Panc1 (cell line): ENCODE data around the gene TGM6. TPM values are rescaled to one million over a fixed set of nuclear protein-coding genes. Genes with fewer than 3 reads are reported as not detected.

ENCODE experiments used
- ATAC-seq: fragments of 200-7000 bp; cut with Tn5 transposase; 2 replicates; pipeline ENCODE4 v1.9.1; 2020; ENCODE audit warnings: mild to moderate bottlenecking, moderate library complexity
- BruUV-seq: library from RNA; stranded (reverse); fragments of 400-500 nt; replicated peaks from 2 replicates; lab custom pipeline; 2021; lab: Mats Ljungman, UMichigan
- CTCF ChIA-PET: fragments of 300-600 bp; sonication (Branson Sonifier 250); formaldehyde crosslinking; loops from one replicate; lab custom pipeline; 2022; ENCODE audit warnings: antibody characterized with exemption; lab: Charles Lee
- POLR2A ChIA-PET: fragments of 300-600 bp; sonication (Branson Sonifier 250); formaldehyde crosslinking; loops from one replicate; lab custom pipeline; 2022; ENCODE audit warnings: antibody characterized with exemption; lab: Charles Lee
- DNase-seq: peaks from one replicate; pipeline ENCODE4 v3.0.0-alpha.2; 2010; ENCODE audit warnings: low read depth, low spot score
- H3K27ac ChIP-seq: 2 replicates; pipeline ENCODE4 v1.5.1; 2011; ENCODE audit warnings: mild to moderate bottlenecking, low read length, inconsistent platforms
- H3K27me3 ChIP-seq: fragments of 200-500 bp; sonication (Bioruptor generic); 2 replicates; pipeline ENCODE4 v1.6.0; 2014; ENCODE audit warnings: low read length, inconsistent platforms; ENCODE audit not compliant: control insufficient read depth, insufficient read depth
- H3K36me3 ChIP-seq: fragments of 200-500 bp; sonication (Bioruptor generic); 2 replicates; pipeline ENCODE4 v1.5.1; 2014; ENCODE audit warnings: inconsistent platforms, mild to moderate bottlenecking, low read length, moderate library complexity; ENCODE audit not compliant: control insufficient read depth, insufficient read depth
- H3K4me1 ChIP-seq: 2 replicates; pipeline ENCODE4 v1.5.1; 2011; ENCODE audit warnings: inconsistent platforms, mild to moderate bottlenecking, low read length, moderate library complexity; ENCODE audit not compliant: control insufficient read depth, insufficient read depth
- H3K4me3 ChIP-seq, 2 experiments: 2 replicates each; pipeline ENCODE4 v1.5.1; 2011 to 2012; ENCODE audit warnings: low read depth in 2 of 2, low read length in 2 of 2, mild to moderate bottlenecking in 2 of 2, inconsistent platforms in 1 of 2, moderate library complexity in 1 of 2
- H3K9me3 ChIP-seq: fragments of 200-500 bp; sonication (Bioruptor generic); 2 replicates; pipeline ENCODE4 v1.5.1; 2014; ENCODE audit warnings: low read depth, mild to moderate bottlenecking, inconsistent platforms, low read length, moderate library complexity; ENCODE audit not compliant: control insufficient read depth, insufficient read depth
- CTCF ChIP-seq: fragments of 450-650 bp; IDR thresholded peaks from 2 replicates; pipeline ENCODE4 v1.5.1; 2017; ENCODE audit warnings: mild to moderate bottlenecking
- POLR2AphosphoS5 ChIP-seq: IDR thresholded peaks from 2 replicates; pipeline ENCODE4 v1.6.1; 2012; ENCODE audit warnings: mild to moderate bottlenecking, low read depth, low read length, moderate library complexity
- REST ChIP-seq, 2 experiments: IDR thresholded peaks; 2 replicates each; pipeline ENCODE4 v1.6.1; 2011 to 2012; ENCODE audit warnings: low read depth in 2 of 2, control low read depth in 1 of 2, low read length in 1 of 2, mild to moderate bottlenecking in 1 of 2, moderate library complexity in 1 of 2; ENCODE audit not compliant: insufficient read depth in 1 of 2
- SIN3A ChIP-seq: IDR thresholded peaks from 2 replicates; pipeline ENCODE4 v1.6.1; 2012; ENCODE audit warnings: low read depth, mild to moderate bottlenecking, low read length, moderate library complexity, borderline replicate concordance; ENCODE audit not compliant: insufficient read depth
- TCF7L2 ChIP-seq: IDR thresholded peaks from 2 replicates; pipeline ENCODE4 v1.6.1; 2011; ENCODE audit warnings: mild to moderate bottlenecking, low read depth, low read length, inconsistent platforms
- in situ Hi-C: cut with HindIII; loops from 2 replicates; pipeline ENCODE4 v1.10.0; 2016; ENCODE audit warnings: low sequenced_read_pairs, low pct_unique_long_range_greater_than_20kb
- intact Hi-C: fragments of 100-400 bp; cut with micrococcal nuclease; formaldehyde crosslinking; loops from one replicate; pipeline ENCODE4 v1.10.0; 2022; ENCODE audit not compliant: unreplicated experiment
- total RNA-seq: library from RNA; stranded (reverse); gene quantifications from one replicate; pipeline ENCODE4 v1.2.1, GENCODE V29; 2021; ENCODE audit not compliant: unreplicated experiment

Gene TGM6
- total RNA-seq, 1 experiment from 2014 or later, result not detected

- no peak overlapping the region for H3K27ac ChIP-seq
- peaks cover 3% of the 10 kb centered on the region; the same call in 1 of the 2 replicates for H3K9me3 ChIP-seq
- no peak for TF ChIP-seq POLR2AphosphoS5
- TF ChIP-seq CTCF, result no peak
- no peak for TF ChIP-seq TCF7L2
- TF ChIP-seq SIN3A, result no peak
- no peak for TF ChIP-seq REST (IDR thresholded peaks at IDR 0.05; ENCODE audit: insufficient read depth in 1 of 2, low read depth in 2 of 2, low read length in 1 of 2)
- peaks cover 4% of the 10 kb centered on the region for H3K27me3 ChIP-seq
- ChIA-PET POLR2A (no interaction called here), CTCF (no interaction called here)
- no peak overlapping the region for H3K4me3 ChIP-seq
- ATAC-seq, result no peak
- H3K4me1 ChIP-seq, result no peaks in the 10 kb centered on the region
- DNase-seq, result no peak
- intact Hi-C loops (no loop called here), in situ Hi-C loops (no loop called here)
- H3K36me3 ChIP-seq, result no peaks in the 10 kb centered on the region
- no TSS peak for BruUV-seq
Observed at GRCh38 chr20:2361035-2361593, 19.6 kb upstream of the TGM6 start.

GRCh38 chr20:2363187-2363586 is 17.5 kb upstream of the TGM6 start:
- 0 out of 2 replicates have a peak, but pooled peaks cover 2% of the 10 kb centered on the region for H3K27me3 ChIP-seq
- intact Hi-C loops (no loop called here), in situ Hi-C loops (no loop called here)
- no peaks in the 10 kb centered on the region for H3K36me3 ChIP-seq
- no TSS peak for BruUV-seq
- H3K9me3 ChIP-seq, result peaks cover 3% of the 10 kb centered on the region; the same call in 1 of the 2 replicates
- H3K27ac ChIP-seq, result no peak overlapping the region
- TF ChIP-seq SIN3A (no peak), POLR2AphosphoS5 (no peak), TCF7L2 (no peak), REST (IDR thresholded peaks at IDR 0.05; ENCODE audit: insufficient read depth in 1 of 2, low read depth in 2 of 2, low read length in 1 of 2) (no peak), CTCF (no peak)
- CTCF ChIA-PET, result interaction anchor here (0.5 to 0.6 kb wide), 3 partner anchors 46 to 894 kb away, joined by 4 to 7 read pairs (median 4); no protein-coding TSS in a partner anchor
- ATAC-seq, result no peak
- no peaks in the 10 kb centered on the region for H3K4me1 ChIP-seq
- POLR2A ChIA-PET, result no interaction called here
- no peak overlapping the region for H3K4me3 ChIP-seq
- DNase-seq, result no peak
